SU-DHL-6 (cell line): ENCODE results near the gene SMTNL2.

ENCODE experiments used
- H2AFZ ChIP-seq: fragments of 200-600 bp; sonication (generic); 2 replicates; pipeline ENCODE4 v1.6.1; 2014; ENCODE audit warnings: low read depth, mild to moderate bottlenecking, moderate library complexity, mixed read lengths, antibody characterized with exemption, low read length; ENCODE audit not compliant: severe bottlenecking
- H3F3A ChIP-seq: fragments of 200-600 bp; shearing (Covaris generic); 2 replicates; pipeline ENCODE4 v1.6.0; 2016; ENCODE audit warnings: antibody characterized with exemption, mild to moderate bottlenecking; ENCODE audit not compliant: insufficient read depth
- H3K27ac ChIP-seq: fragments of 200-600 bp; sonication (generic); 2 replicates; pipeline ENCODE4 v1.5.1; 2016; ENCODE audit warnings: low read depth, mild to moderate bottlenecking, low read length, moderate library complexity, mixed read lengths
- H3K27me3 ChIP-seq: fragments of 200-600 bp; sonication (generic), shearing (Covaris generic); 2 replicates; pipeline ENCODE4 v1.6.0; 2014; ENCODE audit warnings: mild to moderate bottlenecking, low read length
- H3K36me3 ChIP-seq: fragments of 200-600 bp; sonication (generic); 2 replicates; pipeline ENCODE4 v1.6.1; 2014; ENCODE audit warnings: mild to moderate bottlenecking, low read length, mixed read lengths
- H3K4me2 ChIP-seq: fragments of 300-600, 200-600 bp; shearing (Covaris generic), sonication (generic); 2 replicates; pipeline ENCODE4 v1.6.0; 2014; ENCODE audit warnings: low read length, low read depth, mild to moderate bottlenecking; ENCODE audit not compliant: poor library complexity, severe bottlenecking
- H3K4me3 ChIP-seq: fragments of 200-600 bp; sonication (generic); 2 replicates; pipeline ENCODE4 v1.5.1; 2014; ENCODE audit warnings: antibody characterized with exemption, low read length, mild to moderate bottlenecking, mixed read lengths; ENCODE audit not compliant: insufficient read depth, poor library complexity, severe bottlenecking
- H3K79me2 ChIP-seq: fragments of 200-600 bp; sonication (generic); 2 replicates; pipeline ENCODE4 v1.6.1; 2014; ENCODE audit warnings: mild to moderate bottlenecking, low read length, moderate library complexity; ENCODE audit not compliant: insufficient read depth
- H3K9ac ChIP-seq: fragments of 200-600 bp; sonication (generic); 2 replicates; pipeline ENCODE4 v1.7.0; 2014; ENCODE audit warnings: mild to moderate bottlenecking, low read length
- H3K9me2 ChIP-seq: fragments of 200-600 bp; sonication (generic); replicated peaks from 2 replicates; pipeline ENCODE4 v1.6.1; 2014; ENCODE audit warnings: low read length; ENCODE audit not compliant: insufficient read depth
- H3K9me3 ChIP-seq: fragments of 200-600 bp; sonication (generic); 2 replicates; pipeline ENCODE4 v1.6.1; 2014; ENCODE audit warnings: low read length, mixed read lengths; ENCODE audit not compliant: insufficient read depth
- H4K20me1 ChIP-seq: fragments of 200-600 bp; sonication (generic); 2 replicates; pipeline ENCODE4 v1.6.1; 2014; ENCODE audit warnings: low read depth, mild to moderate bottlenecking, antibody characterized with exemption, low read length, moderate library complexity, mixed read lengths
- CTCF ChIP-seq: fragments of 200-600 bp; sonication (generic); IDR thresholded peaks from one replicate; pipeline ENCODE4 v1.5.1; 2017; ENCODE audit warnings: antibody characterized with exemption, mild to moderate bottlenecking, low read length, moderate library complexity; ENCODE audit not compliant: insufficient read depth, poor library complexity, severe bottlenecking
- EZH2phosphoT487 ChIP-seq: fragments of 200-600 bp; sonication (generic), shearing (Covaris generic); conservative IDR thresholded peaks from 2 replicates; pipeline ENCODE4 v1.6.1; 2018; ENCODE audit warnings: mild to moderate bottlenecking, antibody characterized with exemption, low read length, moderate library complexity, mixed read lengths

Gene SMTNL2

GRCh38 chr17:4538236-4539002 lies 45.9 kb upstream of the SMTNL2 start:
- Histone ChIP-seq H3K36me3 (no peaks in the 10 kb centered on the region; the same call in 1 of the 2 replicates), H3K4me2 (no peak overlapping the region), H3K4me3 (no peak overlapping the region), H3F3A (peaks cover 7% of the 10 kb centered on the region; the same call in 1 of the 2 replicates), H3K27ac (no peak overlapping the region), H3K9me2 (no peaks in the 10 kb centered on the region), H3K79me2 (no peaks in the 10 kb centered on the region), H3K27me3 (no peaks in the 10 kb centered on the region), H3K9me3 (no peaks in the 10 kb centered on the region), H2AFZ (no peak overlapping the region), H3K9ac (no peak overlapping the region), H4K20me1 (no peaks in the 10 kb centered on the region)
- TF ChIP-seq CTCF (no peak), EZH2phosphoT487 (no peak)

- Histone ChIP-seq H3K4me3 (no peak overlapping the region), H3F3A (peaks cover 7% of the 10 kb centered on the region; the same call in 1 of the 2 replicates), H3K36me3 (no peaks in the 10 kb centered on the region; the same call in 1 of the 2 replicates), H3K79me2 (no peaks in the 10 kb centered on the region), H3K4me2 (no peak overlapping the region), H3K9me3 (no peaks in the 10 kb centered on the region), H3K9me2 (no peaks in the 10 kb centered on the region), H3K27me3 (no peaks in the 10 kb centered on the region), H3K27ac (no peak overlapping the region), H4K20me1 (no peaks in the 10 kb centered on the region), H3K9ac (no peak overlapping the region), H2AFZ (no peak overlapping the region)
- TF ChIP-seq CTCF = no peak
Measured at GRCh38 chr17:4539025-4539424, 45.3 kb upstream of the SMTNL2 start.

- H3K36me3 ChIP-seq = no peaks in the 10 kb centered on the region; the same call in 1 of the 2 replicates
- H3K27ac ChIP-seq = no peak overlapping the region
- no peak overlapping the region for H3K4me2 ChIP-seq
- H3K9me2 ChIP-seq = no peaks in the 10 kb centered on the region
- no peaks in the 10 kb centered on the region for H3K79me2 ChIP-seq
- H2AFZ ChIP-seq = no peak overlapping the region
- H3K4me3 ChIP-seq = no peak overlapping the region
- TF ChIP-seq EZH2phosphoT487 (no peak), CTCF (no peak)
- H3K27me3 ChIP-seq = no peaks in the 10 kb centered on the region
- H4K20me1 ChIP-seq = no peaks in the 10 kb centered on the region
- no peaks in the 10 kb centered on the region for H3K9me3 ChIP-seq
- peaks cover 7% of the 10 kb centered on the region; the same call in 1 of the 2 replicates for H3F3A ChIP-seq
- H3K9ac ChIP-seq = no peak overlapping the region
Measured at GRCh38 chr17:4539576-4540223, 44.6 kb upstream of the SMTNL2 start.
